Mesenchymal stem cell (in vitro differentiated cells and primary cell): Measurements from ENCODE around the gene C1QA.

Experiments
- DNase-seq: peaks from one replicate; pipeline ENCODE4 v3.0.0-alpha.2; 2013
- H2AFZ ChIP-seq: one replicate; pipeline ENCODE4 v1.6.1; 2013; ENCODE audit warnings: low read depth, mild to moderate bottlenecking, control low read depth, inconsistent platforms, low read length, moderate library complexity
- H2AK5ac ChIP-seq: 2 replicates; pipeline ENCODE4 v1.6.1; 2013; ENCODE audit warnings: low read length, moderate library complexity, mild to moderate bottlenecking, inconsistent platforms; ENCODE audit not compliant: severe bottlenecking
- H2BK120ac ChIP-seq: one replicate; pipeline ENCODE4 v1.6.1; 2013; ENCODE audit warnings: low read depth, mild to moderate bottlenecking, inconsistent platforms, low read length, moderate library complexity
- H2BK12ac ChIP-seq, 2 experiments: one replicate each; pipeline ENCODE4 v1.6.1; 2013; ENCODE audit warnings: inconsistent platforms in 2 of 2, low read length in 2 of 2, mild to moderate bottlenecking in 2 of 2, moderate library complexity in 2 of 2, control low read depth in 1 of 2
- H2BK15ac ChIP-seq: one replicate; pipeline ENCODE4 v1.6.1; 2013; ENCODE audit warnings: mild to moderate bottlenecking, low read depth, inconsistent platforms; ENCODE audit not compliant: poor library complexity, severe bottlenecking
- H2BK5ac ChIP-seq: 2 replicates; pipeline ENCODE4 v1.6.1; 2013; ENCODE audit warnings: low read depth, mild to moderate bottlenecking, low read length, control low read depth, inconsistent platforms; ENCODE audit not compliant: poor library complexity, severe bottlenecking
- H3K14ac ChIP-seq, 2 experiments: one replicate each; pipeline ENCODE4 v1.6.1; 2013; ENCODE audit warnings: inconsistent platforms in 2 of 2, low read length in 2 of 2, control low read depth in 1 of 2, mild to moderate bottlenecking in 1 of 2, moderate library complexity in 1 of 2
- H3K18ac ChIP-seq, 2 experiments: one replicate each; pipeline ENCODE4 v1.6.1; 2013; ENCODE audit warnings: inconsistent platforms in 2 of 2, low read length in 2 of 2, control low read depth in 1 of 2, low read depth in 1 of 2, mild to moderate bottlenecking in 1 of 2
- H3K23ac ChIP-seq, 2 experiments: one replicate each; pipeline ENCODE4 v1.6.1; 2013; ENCODE audit warnings: inconsistent platforms in 2 of 2, low read length in 2 of 2, mild to moderate bottlenecking in 2 of 2, moderate library complexity in 2 of 2, control low read depth in 1 of 2
- H3K27ac ChIP-seq: 2 replicates; pipeline ENCODE4 v1.5.1; 2013; ENCODE audit warnings: mild to moderate bottlenecking, moderate library complexity, low read length, control low read depth, inconsistent platforms; ENCODE audit not compliant: poor library complexity, severe bottlenecking
- H3K27me3 ChIP-seq, 2 experiments: 2 replicates each; pipeline versions ENCODE4 v1.6.1 to v1.7.0; 2013; ENCODE audit warnings: low read length in 2 of 2, mild to moderate bottlenecking in 2 of 2, moderate library complexity in 2 of 2, control low read depth in 1 of 2, inconsistent platforms in 1 of 2; ENCODE audit not compliant: control insufficient read depth in 1 of 2, insufficient read depth in 1 of 2
- H3K36me3 ChIP-seq, 2 experiments: 2 replicates each; pipeline versions ENCODE4 v1.6.1 to v1.7.0; 2013; ENCODE audit warnings: low read length in 2 of 2, control low read depth in 1 of 2, inconsistent platforms in 1 of 2, low read depth in 1 of 2, mild to moderate bottlenecking in 1 of 2; ENCODE audit not compliant: insufficient read depth in 2 of 2, control insufficient read depth in 1 of 2
- H3K4ac ChIP-seq, 2 experiments: one replicate each; pipeline ENCODE4 v1.6.1; 2013; ENCODE audit warnings: inconsistent platforms in 2 of 2, low read length in 2 of 2, mild to moderate bottlenecking in 2 of 2, moderate library complexity in 2 of 2, control low read depth in 1 of 2, low read depth in 1 of 2
- H3K4me1 ChIP-seq: 2 replicates; pipeline ENCODE4 v1.6.1; 2013; ENCODE audit warnings: low read depth, low read length, control low read depth; ENCODE audit not compliant: control insufficient read depth, insufficient read depth
- H3K4me2 ChIP-seq: 2 replicates; pipeline ENCODE4 v1.6.1; 2013; ENCODE audit warnings: low read length, mild to moderate bottlenecking, inconsistent platforms; ENCODE audit not compliant: poor library complexity, severe bottlenecking
- H3K4me3 ChIP-seq, 2 experiments: 2 replicates each; pipeline versions ENCODE4 v1.5.1 to v1.7.0; 2013; ENCODE audit warnings: low read length in 2 of 2, mild to moderate bottlenecking in 2 of 2, control low read depth in 1 of 2, low read depth in 1 of 2; ENCODE audit not compliant: insufficient read depth in 1 of 2
- H3K79me1 ChIP-seq: replicated peaks from 2 replicates; pipeline ENCODE4 v1.6.1; 2013; ENCODE audit warnings: mild to moderate bottlenecking, control low read depth, low read length, inconsistent platforms; ENCODE audit not compliant: poor library complexity, severe bottlenecking
- H3K9ac ChIP-seq: 2 replicates; pipeline ENCODE4 v1.7.0; 2013; ENCODE audit warnings: mild to moderate bottlenecking, low read length, moderate library complexity
- H3K9me3 ChIP-seq: 2 replicates; pipeline ENCODE4 v1.7.0; 2013; ENCODE audit warnings: mild to moderate bottlenecking, low read length; ENCODE audit not compliant: control insufficient read depth
- H4K8ac ChIP-seq: one replicate; pipeline ENCODE4 v1.6.1; 2013; ENCODE audit warnings: inconsistent platforms, mild to moderate bottlenecking, low read length, moderate library complexity
- H4K91ac ChIP-seq: one replicate; pipeline ENCODE4 v1.6.1; 2013; ENCODE audit warnings: mild to moderate bottlenecking, low read length, inconsistent platforms
- WGBS: methylation state at CpG from one replicate; pipeline ENCODE4 v1.1.7; 2013; ENCODE audit warnings: mixed read lengths; 5-methylcytosine and 5-hydroxymethylcytosine counted together

The C1QA gene

GRCh38 chr1:22645931-22646330, 9.5 kb downstream of the C1QA start:
- H3K23ac ChIP-seq = no peak overlapping the region
- no peak overlapping the region for H3K4me2 ChIP-seq
- H4K91ac ChIP-seq = no peak overlapping the region
- no peak overlapping the region for H2AFZ ChIP-seq
- no peak overlapping the region for H3K27ac ChIP-seq
- H2BK120ac ChIP-seq = no peak overlapping the region
- no peak for DNase-seq
- no peak overlapping the region for H3K4ac ChIP-seq
- 84% methylated on average over 7 of the region's 7 CpGs for WGBS
- no peak overlapping the region for H3K4me3 ChIP-seq
- H3K36me3 ChIP-seq = no peaks in the 10 kb centered on the region
- no peaks in the 10 kb centered on the region for H3K9me3 ChIP-seq
- H3K14ac ChIP-seq = no peak overlapping the region
- no peak overlapping the region for H2AK5ac ChIP-seq
- no peak overlapping the region for H2BK12ac ChIP-seq
- no peak overlapping the region for H2BK5ac ChIP-seq
- no peak overlapping the region for H3K9ac ChIP-seq
- H3K18ac ChIP-seq = no peak overlapping the region
- no peaks in the 10 kb centered on the region for H3K79me1 ChIP-seq
- H3K27me3 ChIP-seq = peaks cover 39 to 48% of the 10 kb centered on the region in 2 experiments
- H3K4me1 ChIP-seq = peaks cover 3% of the 10 kb centered on the region
- H4K8ac ChIP-seq = no peak overlapping the region
- no peak overlapping the region for H2BK15ac ChIP-seq

- no peak overlapping the region for H2BK5ac ChIP-seq
- no peaks in the 10 kb centered on the region for H3K9me3 ChIP-seq
- no peak overlapping the region for H2BK15ac ChIP-seq
- no peak overlapping the region for H3K14ac ChIP-seq
- H3K9ac ChIP-seq = no peak overlapping the region
- H2AFZ ChIP-seq = no peak overlapping the region
- H3K23ac ChIP-seq = no peak overlapping the region
- H4K91ac ChIP-seq = no peak overlapping the region
- H3K18ac ChIP-seq = no peak overlapping the region
- no peak overlapping the region for H2BK120ac ChIP-seq
- H3K4me3 ChIP-seq = no peak overlapping the region
- H3K4me1 ChIP-seq = peaks cover 3% of the 10 kb centered on the region
- H3K4ac ChIP-seq = no peak overlapping the region
- no CpG with 5 or more reads among the region's 1 CpG for WGBS
- no peak overlapping the region for H3K27ac ChIP-seq
- H3K79me1 ChIP-seq = no peaks in the 10 kb centered on the region
- H3K27me3 ChIP-seq = peaks cover 36 to 45% of the 10 kb centered on the region in 2 experiments
- no peak overlapping the region for H2AK5ac ChIP-seq
- H4K8ac ChIP-seq = no peak overlapping the region
- H3K4me2 ChIP-seq = no peak overlapping the region
- no peak overlapping the region for H2BK12ac ChIP-seq
- H3K36me3 ChIP-seq = no peaks in the 10 kb centered on the region
- DNase-seq = peak; percentile 7
Measured at GRCh38 chr1:22646384-22646783, 10.0 kb downstream of the C1QA start.

GRCh38 chr1:22650089-22650693, 13.8 kb downstream of the C1QA start:
- Histone ChIP-seq H3K27me3 (peaks cover 40 to 55% of the 10 kb centered on the region in 2 experiments), H2BK5ac (no peak overlapping the region), H3K4me3 (no peak overlapping the region), H2BK120ac (no peak overlapping the region), H3K4me2 (no peak overlapping the region), H3K23ac (no peak overlapping the region), H2BK12ac (no peak overlapping the region), H3K9ac (no peak overlapping the region), H4K91ac (no peak overlapping the region), H3K36me3 (no peaks in the 10 kb centered on the region), H3K4ac (no peak overlapping the region), H3K18ac (no peak overlapping the region), H3K9me3 (no peaks in the 10 kb centered on the region), H4K8ac (no peak overlapping the region), H3K79me1 (no peaks in the 10 kb centered on the region), H3K14ac (no peak overlapping the region), H2BK15ac (no peak overlapping the region), H3K27ac (no peak overlapping the region), H3K4me1 (no peaks in the 10 kb centered on the region), H2AK5ac (no peak overlapping the region), H2AFZ (no peak overlapping the region)
- 84% methylated on average over 6 of the region's 13 CpGs for WGBS
- DNase-seq = no peak

GRCh38 chr1:22651941-22652856, 15.8 kb downstream of the C1QA start:
- H3K4me1 ChIP-seq = no peaks in the 10 kb centered on the region
- H2AFZ ChIP-seq = no peak overlapping the region
- no peak overlapping the region for H3K14ac ChIP-seq
- H2BK12ac ChIP-seq = no peak overlapping the region
- no peak overlapping the region for H3K4ac ChIP-seq
- H3K27me3 ChIP-seq = peaks cover 56 to 75% of the 10 kb centered on the region in 2 experiments
- H3K4me2 ChIP-seq = no peak overlapping the region
- no peak overlapping the region for H3K27ac ChIP-seq
- H2BK120ac ChIP-seq = no peak overlapping the region
- no peak overlapping the region for H3K9ac ChIP-seq
- no peaks in the 10 kb centered on the region for H3K79me1 ChIP-seq
- H3K36me3 ChIP-seq = no peaks in the 10 kb centered on the region
- H3K23ac ChIP-seq = no peak overlapping the region
- no peak for DNase-seq
- no peak overlapping the region for H3K18ac ChIP-seq
- no peak overlapping the region for H4K8ac ChIP-seq
- no peak overlapping the region for H2AK5ac ChIP-seq
- no peak overlapping the region for H3K4me3 ChIP-seq
- H3K9me3 ChIP-seq = no peaks in the 10 kb centered on the region
- WGBS = 87% methylated on average over 13 of the region's 15 CpGs
- no peak overlapping the region for H4K91ac ChIP-seq
- no peak overlapping the region for H2BK15ac ChIP-seq
- no peak overlapping the region for H2BK5ac ChIP-seq
